ENCODE data around the gene WSCD2.

The WSCD2 gene

DNA sequence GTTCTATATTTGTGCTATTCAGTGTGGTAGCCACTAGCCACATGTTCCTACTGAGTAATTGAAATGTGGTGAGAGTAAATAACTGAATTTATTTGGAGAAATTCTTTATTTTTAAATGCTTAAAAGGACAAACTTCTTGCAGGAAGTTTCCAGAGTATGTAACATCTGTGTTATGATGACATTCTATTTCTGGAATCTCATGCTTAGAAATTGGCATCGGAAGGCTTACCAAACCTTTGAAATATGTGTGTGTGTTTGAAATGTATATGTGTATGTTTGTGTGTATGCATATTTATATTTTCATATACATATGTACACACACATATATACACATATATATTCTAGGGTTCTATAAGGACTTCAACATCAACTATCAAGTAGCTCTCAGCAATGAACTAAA lies 12.4 kb upstream of the WSCD2 start:
- ATAC-seq, result no peak
- no peak for DNase-seq
- Mint-ChIP-seq H3K36me3 (ENCODE audit: low read depth) (no peaks in the 10 kb centered on the region), H3K4me1 (peaks cover 3% of the 10 kb centered on the region), H3K27me3 (peaks cover 18% of the 10 kb centered on the region), H3K4me3 (no peak overlapping the region), H3K27ac (no peak overlapping the region), H3K9me3 (no peaks in the 10 kb centered on the region)

DNA sequence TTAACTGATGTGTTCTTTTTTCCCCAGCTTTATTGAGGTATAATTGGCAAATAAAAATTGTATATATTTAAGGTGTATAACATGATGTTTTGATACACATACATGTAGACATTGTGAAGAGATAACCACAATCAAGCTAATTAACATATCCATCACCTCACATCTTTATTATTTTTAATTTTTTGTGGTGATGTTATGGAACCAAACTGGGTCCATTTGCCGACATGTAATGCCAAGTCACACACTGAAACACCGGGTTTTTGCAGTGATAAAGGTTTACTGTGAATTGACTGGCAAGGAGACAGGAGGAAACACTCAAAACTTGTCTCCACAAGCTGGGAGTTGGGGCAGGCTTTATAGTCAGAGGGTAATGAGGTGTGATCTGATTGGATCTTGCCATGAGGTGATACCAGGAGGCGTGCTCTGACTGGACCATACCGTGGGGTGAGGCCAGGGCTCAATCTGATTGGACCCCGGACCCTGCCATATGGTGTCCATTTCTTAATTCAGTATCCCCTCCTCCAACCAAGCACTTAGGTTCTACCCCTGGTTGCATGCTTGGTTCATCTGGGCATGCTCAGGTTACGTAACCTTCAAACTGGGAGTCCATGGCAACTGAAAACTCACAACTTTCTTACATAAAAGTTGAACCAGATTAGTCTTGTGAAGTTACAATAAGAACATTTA lies 11.8 kb upstream of the WSCD2 start:
- Mint-ChIP-seq H3K4me3 (no peak overlapping the region), H3K4me1 (peaks cover 3% of the 10 kb centered on the region), H3K27ac (no peak overlapping the region), H3K36me3 (ENCODE audit: low read depth) (no peaks in the 10 kb centered on the region), H3K27me3 (peaks cover 22% of the 10 kb centered on the region), H3K9me3 (no peaks in the 10 kb centered on the region)
- no peak for ATAC-seq
- no peak for DNase-seq

DNA sequence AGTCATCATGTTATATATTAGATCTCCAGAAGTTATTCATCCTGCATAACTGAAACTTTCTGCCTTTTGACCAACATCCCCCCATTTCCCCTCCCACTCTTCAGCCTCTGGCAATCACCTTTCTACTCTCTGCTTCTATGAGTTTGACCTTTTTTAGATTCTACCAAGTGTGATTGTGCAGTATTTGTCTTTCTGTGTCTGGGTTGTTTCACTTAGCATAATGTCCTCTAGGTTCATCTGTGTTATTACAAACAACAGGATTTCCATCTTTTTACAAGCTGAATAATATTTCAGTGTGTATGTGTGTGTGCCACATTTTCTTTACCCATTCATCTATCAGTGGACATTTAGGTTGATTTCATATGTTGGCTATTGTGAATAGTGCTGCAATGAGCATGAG lies 11.2 kb upstream of the WSCD2 start:
- Mint-ChIP-seq H3K4me3 (no peak overlapping the region), H3K27me3 (peaks cover 24% of the 10 kb centered on the region), H3K36me3 (ENCODE audit: low read depth) (no peaks in the 10 kb centered on the region), H3K9me3 (no peaks in the 10 kb centered on the region), H3K27ac (no peak overlapping the region), H3K4me1 (peaks cover 3% of the 10 kb centered on the region)
- DNase-seq (no peak), ATAC-seq (no peak)

- DNase-seq, result no peak
- Mint-ChIP-seq H3K4me1 (peaks cover 3% of the 10 kb centered on the region), H3K27ac (no peak overlapping the region), H3K9me3 (no peaks in the 10 kb centered on the region), H3K27me3 (peaks cover 24% of the 10 kb centered on the region), H3K4me3 (no peak overlapping the region), H3K36me3 (ENCODE audit: low read depth) (no peaks in the 10 kb centered on the region)
- ATAC-seq, result no peak
Observed at GRCh38 chr12:108119126-108119973, 9.7 kb upstream of the WSCD2 start.

DNA sequence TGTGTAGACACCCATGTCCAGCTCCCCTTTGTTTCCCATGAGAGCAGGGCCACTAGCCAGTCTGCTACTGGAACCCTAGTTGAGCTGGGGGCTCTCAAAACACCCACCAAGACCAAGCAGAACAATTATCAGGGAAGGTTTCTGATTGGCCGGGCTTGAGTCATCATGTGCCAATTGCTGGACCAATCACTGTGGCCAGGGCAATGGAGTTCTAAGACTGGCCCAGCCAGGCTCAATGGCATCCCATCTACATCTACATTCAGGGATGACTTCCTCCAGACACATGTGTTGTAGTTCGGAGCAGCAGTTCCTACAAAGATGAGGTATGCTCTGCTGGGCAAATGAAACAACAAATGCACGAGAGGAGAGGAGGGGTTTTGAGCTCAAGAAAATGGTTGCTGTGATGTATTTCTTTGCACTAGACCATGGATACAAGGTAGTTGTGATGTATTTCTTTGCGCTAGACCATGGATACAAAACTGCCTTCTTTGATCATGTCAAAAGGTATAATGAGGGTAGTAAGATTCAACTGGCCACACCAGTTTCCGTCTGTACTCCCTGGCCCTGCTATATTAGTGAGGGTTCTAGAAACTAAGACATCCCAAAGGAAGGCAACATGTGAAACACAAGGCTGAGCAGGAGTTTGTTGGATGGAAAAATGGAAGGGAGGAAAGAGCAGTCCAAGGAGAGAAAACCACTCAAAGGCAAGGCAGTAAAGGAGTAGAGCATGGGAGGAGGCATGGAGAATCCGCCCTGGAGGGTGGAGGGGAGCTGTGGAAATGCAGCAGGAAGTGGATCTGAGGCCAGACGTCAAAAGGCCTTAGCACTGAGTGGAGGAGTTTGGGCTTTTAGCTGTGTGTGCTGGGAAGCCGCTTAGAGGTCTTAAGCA lies 8.9 kb upstream of the WSCD2 start:
- no peaks in the 10 kb centered on the region for H3K36me3 Mint-ChIP-seq (ENCODE audit: low read depth)
- H3K9me3 Mint-ChIP-seq, result no peaks in the 10 kb centered on the region
- peaks cover 3% of the 10 kb centered on the region for H3K4me1 Mint-ChIP-seq
- H3K27ac Mint-ChIP-seq, result no peak overlapping the region
- H3K4me3 Mint-ChIP-seq, result no peak overlapping the region
- ATAC-seq (no peak), DNase-seq (no peak)
- H3K27me3 Mint-ChIP-seq, result peaks cover 26% of the 10 kb centered on the region

DNA sequence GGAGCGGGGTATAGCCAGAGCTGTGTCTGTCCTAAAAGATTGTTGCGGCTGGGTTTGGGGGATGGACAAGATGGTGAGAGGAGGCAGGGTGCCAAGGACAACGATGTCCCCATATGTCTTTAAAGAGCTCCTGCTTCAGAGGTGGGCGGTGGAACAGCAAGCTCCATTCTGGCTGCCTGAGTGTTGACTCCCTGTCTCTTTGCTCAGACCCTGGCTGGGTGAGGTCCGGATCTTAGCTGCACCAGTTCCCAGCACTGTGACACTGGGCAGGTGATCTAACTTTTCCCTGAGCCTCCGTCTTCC lies 8.3 kb upstream of the WSCD2 start:
- Mint-ChIP-seq H3K4me1 (peaks cover 3% of the 10 kb centered on the region), H3K27ac (no peak overlapping the region), H3K9me3 (no peaks in the 10 kb centered on the region), H3K36me3 (ENCODE audit: low read depth) (no peaks in the 10 kb centered on the region), H3K27me3 (peaks cover 26% of the 10 kb centered on the region), H3K4me3 (no peak overlapping the region)
- no peak for ATAC-seq
- DNase-seq, result no peak

GRCh38 chr12:108121320-108121719 lies 7.8 kb upstream of the WSCD2 start:
- H3K9me3 Mint-ChIP-seq, result no peaks in the 10 kb centered on the region
- H3K4me1 Mint-ChIP-seq, result peaks cover 3% of the 10 kb centered on the region
- no peak overlapping the region for H3K4me3 Mint-ChIP-seq
- no peaks in the 10 kb centered on the region for H3K36me3 Mint-ChIP-seq (ENCODE audit: low read depth)
- H3K27ac Mint-ChIP-seq, result no peak overlapping the region
- no peak for ATAC-seq
- H3K27me3 Mint-ChIP-seq, result peaks cover 24% of the 10 kb centered on the region
- no peak for DNase-seq

DNA sequence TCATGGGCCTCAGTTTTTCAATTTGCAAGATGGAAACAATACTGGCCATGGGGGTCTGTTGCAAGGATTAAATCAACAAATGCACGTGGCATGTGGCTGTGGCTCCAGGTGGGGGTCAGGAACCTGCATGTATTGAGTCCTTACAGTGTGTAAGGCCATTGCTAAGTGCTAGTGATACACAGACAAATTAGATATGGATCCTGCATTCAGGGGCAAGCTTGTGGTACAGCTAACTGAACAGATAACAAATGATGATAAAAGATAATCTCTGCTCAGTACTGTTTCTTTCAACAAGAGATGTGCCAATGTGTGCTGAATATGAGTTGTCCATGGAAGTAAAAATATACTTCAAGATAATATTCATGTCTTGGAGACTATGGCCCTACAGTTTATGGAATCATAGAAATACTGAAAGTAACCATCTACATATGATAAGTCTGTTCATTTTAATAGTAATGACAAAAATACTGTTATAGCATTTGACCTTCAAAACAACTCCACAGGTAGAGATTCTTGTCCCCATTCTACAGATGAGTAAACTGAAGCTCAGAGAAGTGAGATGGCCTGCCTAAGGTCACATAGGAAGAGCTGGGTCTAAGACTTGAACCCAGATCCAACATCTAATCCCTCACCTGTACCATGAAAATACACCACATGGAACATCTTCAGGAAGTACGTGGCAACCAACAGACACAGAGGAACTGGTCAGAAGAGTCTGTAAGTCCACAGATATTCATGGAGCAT lies 7.2 kb upstream of the WSCD2 start:
- Mint-ChIP-seq H3K9me3 (no peaks in the 10 kb centered on the region), H3K27me3 (peaks cover 29% of the 10 kb centered on the region), H3K27ac (no peak overlapping the region), H3K4me1 (peaks cover 3% of the 10 kb centered on the region), H3K36me3 (ENCODE audit: low read depth) (no peaks in the 10 kb centered on the region), H3K4me3 (no peak overlapping the region)
- ATAC-seq (no peak), DNase-seq (no peak)

DNA sequence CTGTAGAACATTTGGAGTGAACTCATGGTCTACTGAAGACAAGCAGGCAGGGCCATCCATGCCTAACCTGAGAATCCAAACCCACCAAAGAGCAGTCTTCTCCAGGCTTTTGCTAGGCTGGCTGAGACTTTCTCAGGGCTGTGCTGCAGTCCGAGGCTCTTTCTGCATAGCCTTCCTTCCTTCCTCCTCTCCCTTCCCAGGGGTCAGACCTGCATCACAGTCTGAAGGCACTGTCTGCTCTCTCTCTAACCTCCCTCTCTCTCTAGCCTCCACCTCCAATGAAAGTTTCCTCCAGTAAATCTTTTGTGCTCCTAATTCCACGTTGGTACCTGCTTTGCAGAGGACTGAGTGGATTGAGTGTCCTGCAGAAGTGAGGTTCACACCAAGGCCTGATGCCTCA lies 6.4 kb upstream of the WSCD2 start:
- Mint-ChIP-seq H3K9me3 (no peaks in the 10 kb centered on the region), H3K4me3 (no peak overlapping the region), H3K36me3 (ENCODE audit: low read depth) (no peaks in the 10 kb centered on the region), H3K27ac (no peak overlapping the region), H3K4me1 (peaks cover 9% of the 10 kb centered on the region), H3K27me3 (peaks cover 36% of the 10 kb centered on the region)
- ATAC-seq (no peak), DNase-seq (no peak)

DNA sequence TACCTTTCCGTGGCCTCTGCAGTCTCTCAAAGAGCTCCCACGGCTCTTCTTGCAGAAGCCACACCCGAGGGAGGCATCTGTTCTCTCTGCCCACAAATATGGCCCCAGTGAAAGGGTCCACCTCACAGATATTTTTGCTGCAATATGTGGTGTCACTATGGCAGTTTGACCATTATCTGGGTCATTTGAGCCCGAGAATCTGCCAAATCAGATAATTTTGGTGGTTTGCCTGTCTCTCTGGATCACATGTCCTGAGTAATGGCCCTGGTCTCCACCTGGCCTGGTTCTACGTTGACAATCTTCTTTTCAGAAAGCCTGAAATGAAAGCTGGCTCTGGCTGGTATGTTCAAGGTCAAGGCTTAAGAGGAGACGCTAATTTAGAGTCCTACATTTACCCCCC lies 5.7 kb upstream of the WSCD2 start:
- DNase-seq (no peak), ATAC-seq (no peak)
- no peak overlapping the region for H3K4me3 Mint-ChIP-seq
- no peak overlapping the region for H3K27ac Mint-ChIP-seq
- H3K4me1 Mint-ChIP-seq, result peaks cover 9% of the 10 kb centered on the region
- H3K27me3 Mint-ChIP-seq, result peaks cover 40% of the 10 kb centered on the region
- H3K9me3 Mint-ChIP-seq, result no peaks in the 10 kb centered on the region
- no peaks in the 10 kb centered on the region for H3K36me3 Mint-ChIP-seq (ENCODE audit: low read depth)

GRCh38 chr12:108125073-108125472 lies 4.0 kb upstream of the WSCD2 start:
- DNase-seq (no peak), ATAC-seq (no peak)
- Mint-ChIP-seq H3K9me3 (no peaks in the 10 kb centered on the region), H3K36me3 (ENCODE audit: low read depth) (no peaks in the 10 kb centered on the region), H3K4me3 (no peak overlapping the region), H3K27me3 (peaks cover 44% of the 10 kb centered on the region), H3K4me1 (peaks cover 6% of the 10 kb centered on the region), H3K27ac (no peak overlapping the region)

GRCh38 chr12:108126212-108126611 lies 2.9 kb upstream of the WSCD2 start:
- H3K27me3 Mint-ChIP-seq, result peaks cover 46% of the 10 kb centered on the region

GRCh38 chr12:108126990-108127501 lies 2.0 kb upstream of the WSCD2 start:
- DNase-seq, result no peak
- no peaks in the 10 kb centered on the region for H3K9me3 Mint-ChIP-seq
- peak; percentile 60 for ATAC-seq
- H3K27ac Mint-ChIP-seq, result no peak overlapping the region
- H3K4me3 Mint-ChIP-seq, result no peak overlapping the region
- peaks cover 6% of the 10 kb centered on the region for H3K4me1 Mint-ChIP-seq
- H3K36me3 Mint-ChIP-seq (ENCODE audit: low read depth), result no peaks in the 10 kb centered on the region
- H3K27me3 Mint-ChIP-seq, result peaks cover 44% of the 10 kb centered on the region

More at GRCh38 chr12:108126212-108126611, 2.9 kb upstream of the WSCD2 start:
- no peak for ATAC-seq
- Mint-ChIP-seq H3K36me3 (ENCODE audit: low read depth) (no peaks in the 10 kb centered on the region), H3K27ac (no peak overlapping the region), H3K4me3 (no peak overlapping the region), H3K9me3 (no peaks in the 10 kb centered on the region), H3K4me1 (peaks cover 6% of the 10 kb centered on the region)
- no peak for DNase-seq

DNA sequence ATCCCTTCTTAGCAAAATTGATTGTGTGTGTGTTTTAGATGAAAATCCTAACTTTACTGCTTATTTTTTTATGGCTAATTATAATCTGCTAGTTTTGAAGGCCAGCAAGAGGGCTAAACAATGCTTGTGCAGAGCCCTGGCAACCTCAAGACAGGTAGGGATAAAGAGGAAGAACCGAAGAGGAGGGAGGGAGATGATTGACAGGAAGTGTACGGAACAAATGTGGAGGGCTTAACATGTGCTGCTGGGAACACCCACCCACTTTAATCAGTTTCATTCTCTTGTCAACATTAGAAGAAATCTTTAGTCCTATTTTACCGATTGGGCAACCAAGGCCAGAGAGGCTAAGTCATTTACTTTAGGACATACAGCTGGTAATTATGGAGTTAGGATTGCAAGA lies 1.4 kb upstream of the WSCD2 start:
- peaks cover 42% of the 10 kb centered on the region for H3K27me3 Mint-ChIP-seq
- no peaks in the 10 kb centered on the region for H3K9me3 Mint-ChIP-seq
- no peak overlapping the region for H3K27ac Mint-ChIP-seq
- ATAC-seq (no peak), DNase-seq (no peak)
- no peaks in the 10 kb centered on the region for H3K36me3 Mint-ChIP-seq (ENCODE audit: low read depth)
- peaks cover 6% of the 10 kb centered on the region for H3K4me1 Mint-ChIP-seq
- no peak overlapping the region for H3K4me3 Mint-ChIP-seq

Measured in activated naive CD8-positive, alpha-beta T cell treated with anti-CD3 and anti-CD28 coated beads, Interleukin-2, amount 50 U/mL, for 24 hours (primary cell).